ENCODE data around the gene CD109.

DNA sequence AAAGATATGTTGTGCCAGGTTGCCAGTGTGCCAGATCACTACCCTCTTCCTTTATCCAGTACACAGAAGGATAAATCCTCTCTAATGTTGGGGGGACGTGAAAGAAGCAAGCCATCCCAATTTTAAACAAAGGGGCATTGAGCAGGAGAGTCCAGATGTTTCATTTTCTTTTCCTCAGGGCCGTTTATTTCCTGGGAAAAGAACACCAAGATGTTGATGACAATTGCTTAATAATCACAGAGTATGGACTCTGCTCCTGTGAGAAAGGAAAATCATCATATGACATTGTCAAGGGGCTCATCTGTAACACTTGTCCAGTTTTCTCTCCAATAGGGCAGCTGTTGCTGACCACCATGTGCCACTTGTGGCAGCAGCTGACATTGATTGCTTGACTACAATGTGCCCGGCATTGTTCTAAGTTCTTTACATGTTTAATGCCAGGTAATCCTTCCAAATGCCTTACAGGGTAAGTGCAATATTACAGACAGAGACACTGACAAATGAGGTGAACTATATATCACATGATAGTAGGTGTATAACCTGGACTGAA, 161.4 kb downstream of the CD109 start:
- TF ChIP-seq, protein P1, sequence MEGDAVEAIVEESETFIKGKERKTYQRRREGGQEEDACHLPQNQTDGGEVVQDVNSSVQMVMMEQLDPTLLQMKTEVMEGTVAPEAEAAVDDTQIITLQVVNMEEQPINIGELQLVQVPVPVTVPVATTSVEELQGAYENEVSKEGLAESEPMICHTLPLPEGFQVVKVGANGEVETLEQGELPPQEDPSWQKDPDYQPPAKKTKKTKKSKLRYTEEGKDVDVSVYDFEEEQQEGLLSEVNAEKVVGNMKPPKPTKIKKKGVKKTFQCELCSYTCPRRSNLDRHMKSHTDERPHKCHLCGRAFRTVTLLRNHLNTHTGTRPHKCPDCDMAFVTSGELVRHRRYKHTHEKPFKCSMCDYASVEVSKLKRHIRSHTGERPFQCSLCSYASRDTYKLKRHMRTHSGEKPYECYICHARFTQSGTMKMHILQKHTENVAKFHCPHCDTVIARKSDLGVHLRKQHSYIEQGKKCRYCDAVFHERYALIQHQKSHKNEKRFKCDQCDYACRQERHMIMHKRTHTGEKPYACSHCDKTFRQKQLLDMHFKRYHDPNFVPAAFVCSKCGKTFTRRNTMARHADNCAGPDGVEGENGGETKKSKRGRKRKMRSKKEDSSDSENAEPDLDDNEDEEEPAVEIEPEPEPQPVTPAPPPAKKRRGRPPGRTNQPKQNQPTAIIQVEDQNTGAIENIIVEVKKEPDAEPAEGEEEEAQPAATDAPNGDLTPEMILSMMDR (conservative IDR thresholded peaks at IDR 0.05) = no peak
- TF ChIP-seq ZFX (IDR thresholded peaks at IDR 0.05) = no peak

All from C4-2B (cell line).